Measurements from ENCODE around the gene FAM117A. TPM values are rescaled to one million over a fixed set of nuclear protein-coding genes. Genes with fewer than 3 reads are reported as not detected.
"Not testable (repeated sequence)": the region's sequence is repeated elsewhere in the genome, so short reads cannot be mapped to it uniquely, and the experiment has no call there.

Gene FAM117A
- polyA plus RNA-seq, 4 donors = 18.7 to 24.3 (median 19.7) TPM

DNA sequence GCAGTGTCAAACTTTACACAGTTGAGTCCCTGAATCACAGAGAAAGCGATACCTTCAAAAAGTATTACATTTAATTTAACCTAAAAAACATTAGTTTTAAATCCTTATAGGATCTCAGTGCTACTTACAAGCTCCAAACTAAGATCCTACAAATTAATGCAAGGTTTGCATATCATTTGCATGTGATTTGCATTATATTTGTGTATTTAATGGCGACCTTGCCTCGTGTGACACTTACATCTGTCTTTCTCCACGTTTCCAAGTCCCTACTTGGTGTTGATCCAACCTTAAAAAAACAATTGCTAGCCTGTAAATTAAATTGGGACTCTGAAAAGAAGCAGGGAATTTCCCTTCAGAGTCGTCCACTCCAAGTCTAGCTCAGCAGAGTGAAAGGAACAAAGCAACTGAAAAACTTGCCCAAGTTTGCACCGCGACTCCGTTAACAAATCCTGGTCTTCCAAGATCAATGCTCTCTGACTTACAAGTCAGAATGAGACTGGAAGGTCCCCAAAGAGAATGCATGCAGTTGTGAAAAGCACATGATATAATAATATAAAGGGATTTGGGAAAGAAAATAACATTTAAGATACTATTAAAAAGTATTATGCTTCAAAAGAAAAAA is 739 bp upstream of the FAM117A start:
- no peak for DNase-seq (ENCODE audit: low read depth in 4 of 4, low spot score in 2 of 4)

- DNase-seq (ENCODE audit: low read depth in 4 of 4, low spot score in 2 of 4) = no peak
Measured at GRCh38 chr17:49762151-49762941, 1.6 kb downstream of the FAM117A start.

DNA sequence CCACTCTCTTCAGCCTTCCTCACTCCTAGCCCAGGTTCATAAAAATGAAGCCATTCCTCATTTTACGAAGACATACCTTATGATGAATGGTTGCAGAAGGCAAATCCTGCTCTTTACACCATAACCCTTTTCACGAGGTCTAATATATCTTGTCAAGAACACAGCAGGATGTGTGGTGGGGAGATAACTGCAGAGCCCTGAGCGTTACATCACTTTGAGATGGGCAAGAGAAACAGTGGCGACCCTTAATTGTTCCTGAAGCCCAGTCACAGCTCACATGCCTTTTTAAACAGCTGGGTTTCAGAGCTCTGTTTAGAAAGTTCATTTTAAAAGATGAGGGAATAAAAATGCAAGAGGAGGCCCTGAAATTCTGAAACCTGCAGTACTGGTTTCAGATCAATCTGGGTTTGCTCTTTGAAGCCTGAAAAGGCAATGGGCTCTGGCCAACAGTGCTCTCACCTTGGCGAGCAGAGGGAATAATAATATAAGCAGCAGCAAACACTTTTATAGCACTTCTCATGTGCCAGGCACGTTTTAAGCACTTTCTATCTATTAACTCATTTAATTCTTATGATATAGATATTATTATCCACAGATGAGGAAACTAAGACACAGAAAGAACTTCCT is 2.9 kb downstream of the FAM117A start:
- DNase-seq (ENCODE audit: low read depth in 4 of 4, low spot score in 2 of 4) = no peak

GRCh38 chr17:49760296-49760695 is 3.6 kb downstream of the FAM117A start:
- DNase-seq (ENCODE audit: low read depth in 4 of 4, low spot score in 2 of 4) = no peak

GRCh38 chr17:49759203-49759602 is 4.7 kb downstream of the FAM117A start:
- no peak for DNase-seq (ENCODE audit: low read depth in 4 of 4, low spot score in 2 of 4)

DNA sequence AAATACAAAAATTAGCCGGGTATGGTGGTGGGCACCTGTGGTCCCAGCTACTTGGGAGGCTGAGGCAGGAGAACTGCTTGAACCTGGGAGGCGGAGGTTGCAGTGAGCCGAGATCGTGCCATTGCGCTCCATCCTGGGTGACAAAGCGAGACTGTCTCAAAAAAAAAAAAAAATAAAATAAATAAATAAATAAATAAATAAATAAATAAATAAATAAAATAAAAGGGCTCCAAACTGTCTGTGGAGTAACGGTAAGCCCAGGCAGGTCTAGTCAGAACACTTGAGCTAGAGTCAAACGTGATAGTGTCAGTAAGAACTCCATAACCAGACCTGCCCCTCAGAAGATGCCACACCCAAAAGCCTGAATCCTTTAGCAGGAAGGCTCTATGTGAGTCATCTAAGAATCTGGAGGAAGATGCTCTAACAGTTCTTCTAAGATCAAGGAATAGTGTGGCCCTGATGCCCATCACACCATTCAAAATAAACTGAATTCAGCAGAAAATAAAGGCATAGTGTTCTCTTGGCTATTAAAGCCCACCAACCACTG is 5.4 kb downstream of the FAM117A start:
- not testable (repeated sequence) for DNase-seq (ENCODE audit: low read depth in 4 of 4, low spot score in 2 of 4)

DNA sequence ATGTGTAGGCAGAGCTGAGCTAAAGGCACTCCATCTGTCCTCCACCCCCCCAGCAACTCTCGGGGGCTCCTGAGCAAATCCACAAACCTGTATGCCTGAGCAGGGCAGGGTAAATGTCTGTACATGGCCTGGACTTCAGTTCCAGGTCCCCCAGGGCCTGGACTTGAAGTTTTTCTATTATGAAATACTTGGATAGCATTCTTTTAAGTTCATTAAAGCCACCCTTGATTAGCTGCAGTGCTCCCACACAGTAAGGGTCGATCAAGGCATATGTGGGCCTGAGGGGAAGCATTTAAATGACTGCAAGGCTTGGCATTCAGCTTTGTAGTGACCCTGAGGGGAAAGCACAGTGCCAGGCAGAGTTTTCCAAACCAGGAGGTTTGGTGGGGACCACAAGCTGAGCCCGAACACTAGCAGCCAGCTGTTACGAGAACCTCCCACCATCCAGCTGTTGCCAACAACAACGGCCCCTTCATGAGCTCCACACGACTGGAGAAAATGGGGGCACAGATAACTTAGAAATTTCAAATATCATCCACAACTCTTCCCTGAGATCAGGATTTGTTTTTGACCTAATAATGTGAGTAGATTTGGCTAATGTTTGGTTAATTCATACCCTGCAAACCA is 6.7 kb downstream of the FAM117A start:
- no peak for DNase-seq (ENCODE audit: low read depth in 4 of 4, low spot score in 2 of 4)

DNA sequence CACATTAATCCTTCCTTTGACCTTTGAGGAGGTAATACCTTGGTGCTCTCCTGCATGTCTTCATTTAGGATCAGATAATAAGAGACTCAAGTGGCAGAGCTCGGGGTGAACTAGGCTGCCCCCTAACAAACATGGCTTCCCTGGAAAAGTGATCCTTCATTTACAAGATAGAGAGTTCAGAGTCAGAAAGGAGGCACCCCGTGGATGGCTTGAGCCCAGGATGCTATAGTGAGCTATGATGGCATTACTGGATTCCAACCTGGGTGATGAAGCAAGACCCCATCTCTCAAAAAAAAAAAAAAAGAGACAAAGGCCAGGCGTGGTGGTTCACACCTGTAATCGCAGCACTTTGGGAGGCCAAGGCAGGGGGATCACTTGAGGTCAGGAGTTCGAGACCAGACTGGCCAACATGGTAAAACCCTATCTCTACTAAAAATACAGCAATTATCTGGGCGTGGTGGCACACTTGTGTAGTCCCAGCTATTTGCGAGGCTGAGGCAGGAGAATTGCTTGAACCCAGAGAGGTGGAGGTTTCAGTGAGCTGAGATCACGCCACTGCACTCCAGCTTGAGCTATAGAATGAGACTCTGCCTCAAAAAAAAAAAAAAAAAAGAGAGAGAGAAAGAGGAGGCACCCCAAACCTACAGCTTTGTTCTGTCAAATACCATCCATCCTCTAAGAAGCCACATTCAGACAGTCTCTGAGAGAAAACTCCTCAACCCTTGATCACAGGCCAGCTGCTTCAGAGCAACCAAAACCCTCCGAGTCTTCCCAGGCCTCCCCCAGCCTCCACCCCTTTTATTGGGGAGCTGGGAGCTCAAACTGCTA is 7.4 kb downstream of the FAM117A start:
- no peak for DNase-seq (ENCODE audit: low read depth in 4 of 4, low spot score in 2 of 4)

DNA sequence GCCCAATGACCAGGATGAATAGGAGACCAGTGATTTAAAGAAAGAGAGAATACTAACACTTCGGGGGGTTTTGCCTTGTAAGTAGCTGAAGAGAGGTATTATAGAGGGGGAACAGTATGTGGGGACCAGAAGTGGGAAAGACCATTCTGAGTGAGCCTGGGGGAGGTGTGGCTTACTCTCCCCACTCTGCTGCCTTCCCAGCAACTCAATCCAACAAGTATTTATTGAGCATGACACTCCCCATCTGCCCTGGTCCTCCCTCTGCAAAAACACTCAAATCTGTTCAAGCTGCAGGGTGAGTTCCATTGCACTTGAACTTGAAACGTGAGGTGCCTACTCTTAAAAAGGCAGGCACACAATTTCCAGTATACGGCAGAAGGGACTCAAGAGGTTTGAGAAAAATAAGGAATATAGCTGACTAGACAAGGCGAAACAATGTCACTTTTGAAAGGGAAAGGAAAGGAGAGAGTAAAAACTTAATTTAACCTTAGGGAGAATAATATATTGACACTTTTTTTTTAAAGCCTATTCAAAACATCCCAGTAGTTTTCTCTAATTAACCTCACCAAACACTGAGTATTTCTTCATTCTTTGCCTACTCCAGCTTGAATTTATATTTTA is 8.2 kb downstream of the FAM117A start:
- DNase-seq (ENCODE audit: low read depth in 4 of 4, low spot score in 2 of 4) = no peak

DNA sequence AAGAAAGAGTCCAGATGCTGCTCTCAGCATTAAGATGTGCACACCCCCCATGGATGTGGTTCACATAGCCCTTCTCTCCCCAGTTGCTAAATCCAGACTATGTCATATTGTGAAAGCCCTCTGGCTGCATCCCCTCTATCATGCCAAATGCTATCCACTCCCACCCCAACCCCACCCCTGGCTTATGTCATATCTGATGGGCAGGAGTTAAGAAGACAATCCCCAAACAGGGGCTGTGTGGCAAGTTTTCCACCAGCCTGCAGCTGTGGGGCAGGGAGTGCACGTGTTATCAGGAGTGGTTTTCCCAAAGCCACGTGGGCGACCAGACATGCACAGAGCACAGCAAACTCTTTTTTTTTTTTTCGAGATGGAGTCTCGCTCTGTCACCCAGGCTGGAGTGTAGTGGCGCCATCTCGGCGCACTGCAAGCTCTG is 10.0 kb downstream of the FAM117A start:
- DNase-seq (ENCODE audit: low read depth in 4 of 4, low spot score in 2 of 4) = no peak

DNA sequence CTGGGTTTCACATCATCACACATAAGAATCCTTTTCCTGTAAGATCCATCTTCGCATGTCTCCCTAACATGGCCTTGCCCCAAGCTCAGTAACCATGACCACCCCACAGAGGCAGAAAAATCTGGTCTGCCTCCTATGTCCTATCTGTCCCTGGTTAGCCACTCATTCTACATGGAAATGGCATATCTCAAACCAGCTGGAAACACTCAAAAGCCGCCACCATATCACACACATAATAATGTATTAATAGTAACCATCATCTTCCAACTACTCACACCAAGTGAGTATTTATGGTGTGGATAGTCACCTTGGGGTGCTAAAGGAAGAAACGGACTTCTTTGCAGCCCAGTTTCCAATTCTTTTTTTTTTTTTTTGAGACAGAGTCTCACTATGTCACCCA is 11.4 kb downstream of the FAM117A start:
- DNase-seq (ENCODE audit: low read depth in 4 of 4, low spot score in 2 of 4) = no peak

DNA sequence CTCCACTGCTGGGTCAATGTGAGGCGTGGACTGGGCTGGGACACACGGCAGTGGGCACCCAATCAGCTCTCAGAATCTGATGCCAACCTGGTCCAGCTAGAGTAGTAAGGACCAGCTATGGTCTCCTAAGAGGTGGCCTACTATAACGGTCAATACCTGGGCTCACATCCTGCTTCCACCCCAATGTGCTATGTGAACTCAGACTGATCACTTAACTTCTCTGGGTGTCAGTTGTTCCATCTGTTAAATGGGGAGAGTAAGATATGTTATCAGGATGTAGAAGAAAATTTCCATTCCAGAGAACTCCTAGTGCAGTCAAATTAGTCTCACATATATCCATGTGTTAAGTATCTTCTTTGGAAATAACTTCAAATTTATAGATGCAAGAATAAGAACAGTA is 14.2 kb downstream of the FAM117A start:
- no peak for DNase-seq (ENCODE audit: low read depth in 4 of 4, low spot score in 2 of 4)

- no peak for DNase-seq (ENCODE audit: low read depth in 4 of 4, low spot score in 2 of 4)
Measured at GRCh38 chr17:49748791-49749190, 15.1 kb downstream of the FAM117A start.

DNA sequence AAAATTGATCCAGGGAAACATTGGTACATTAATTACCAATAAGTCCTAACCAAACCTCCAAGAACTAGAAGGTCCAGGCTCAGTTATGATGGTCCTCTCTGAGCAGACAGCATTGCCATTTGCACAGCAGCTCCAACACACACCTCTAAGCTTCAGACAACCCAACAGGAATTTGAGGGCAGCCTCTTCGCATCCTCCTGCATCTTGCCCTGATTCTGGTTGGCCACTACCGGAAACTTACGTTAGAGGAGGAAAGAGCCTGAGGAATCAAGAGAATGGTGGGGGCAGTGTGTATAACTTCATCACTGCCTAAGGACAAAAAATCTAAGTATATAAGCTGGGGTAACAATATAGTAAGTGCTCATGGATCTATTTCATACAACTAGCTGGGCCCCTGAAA is 15.7 kb downstream of the FAM117A start:
- DNase-seq (ENCODE audit: low read depth in 4 of 4, low spot score in 2 of 4) = no peak

- no peak for DNase-seq (ENCODE audit: low read depth in 4 of 4, low spot score in 2 of 4)
Measured at GRCh38 chr17:49747632-49748031, 16.3 kb downstream of the FAM117A start.

GRCh38 chr17:49746791-49747490 is 17.0 kb downstream of the FAM117A start:
- no peak for DNase-seq (ENCODE audit: low read depth in 4 of 4, low spot score in 2 of 4)

DNA sequence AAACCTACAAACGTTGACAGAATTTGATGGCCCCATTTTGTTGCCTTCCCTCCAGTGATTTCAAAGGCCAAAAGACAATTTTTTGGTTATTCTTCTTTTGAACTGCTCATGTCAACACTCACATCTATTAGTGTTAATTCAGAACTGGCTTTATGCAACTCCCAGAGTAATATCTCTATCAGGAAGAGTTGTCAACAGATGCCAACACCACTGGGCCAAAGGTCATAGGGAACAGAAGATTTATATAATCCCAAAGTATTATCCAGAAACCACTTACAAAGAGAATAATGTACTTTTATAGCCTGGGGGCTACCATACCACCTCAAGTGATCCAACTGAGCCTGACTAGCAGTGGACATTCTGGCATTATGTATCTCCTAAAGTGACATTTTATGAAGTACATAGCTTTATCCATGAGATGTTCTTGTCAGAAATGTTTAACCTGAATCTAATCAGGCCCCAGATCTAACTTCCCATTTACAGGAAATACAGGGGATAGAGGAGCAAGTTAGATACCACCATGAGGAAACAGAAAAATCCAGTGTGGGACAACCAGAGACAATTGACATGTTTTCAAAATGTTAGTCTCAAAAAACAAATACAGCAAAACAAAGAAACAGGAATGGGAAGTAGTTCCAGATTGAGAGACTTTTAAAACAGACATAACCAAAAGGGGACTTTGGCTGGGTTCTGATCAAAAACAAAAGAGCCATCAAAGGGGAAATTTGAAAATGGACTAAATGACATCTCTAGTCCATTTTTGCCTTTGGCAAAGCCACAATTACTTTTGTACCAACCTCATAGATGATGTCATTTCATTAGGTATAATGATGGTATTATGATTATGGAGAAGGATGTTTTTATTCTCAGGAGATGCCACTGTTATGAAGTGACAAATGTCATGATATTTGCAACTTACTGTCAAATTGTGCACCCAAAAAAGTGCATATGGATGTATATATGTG is 18.5 kb downstream of the FAM117A start:
- DNase-seq (ENCODE audit: low read depth in 4 of 4, low spot score in 2 of 4) = no peak

DNA sequence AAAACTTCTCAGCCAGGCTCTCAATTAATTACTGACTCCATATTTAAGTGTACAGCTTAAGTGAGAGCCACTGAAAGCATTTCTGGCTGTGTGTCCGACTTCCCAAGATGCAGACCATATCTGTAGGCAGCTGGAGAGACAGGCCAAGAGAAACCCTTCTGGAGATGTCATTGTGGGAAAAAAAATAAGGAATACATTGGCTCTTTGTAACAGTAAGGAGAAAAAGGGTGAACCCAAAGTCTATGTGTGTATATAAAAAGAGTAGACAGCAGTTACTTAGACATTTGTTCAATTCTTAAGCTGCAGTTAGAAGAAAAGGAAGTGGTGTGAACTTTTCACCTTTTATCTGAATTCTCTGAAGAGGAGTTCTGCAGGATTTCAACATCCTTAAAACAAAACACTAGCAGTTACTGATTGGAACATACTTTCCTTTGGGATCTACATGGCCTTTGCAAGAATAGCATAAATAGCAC is 21.7 kb downstream of the FAM117A start:
- DNase-seq (ENCODE audit: low read depth in 4 of 4, low spot score in 2 of 4) = no peak

All from left renal cortex interstitium (tissue), 4 donors.